ENCODE results near the gene MYO5A. TPM values are rescaled to one million over a fixed set of nuclear protein-coding genes. Genes with fewer than 3 reads are reported as not detected.
A peak's percentile ranks its signal among the peaks of the same experiment; 100 is the strongest.

Gene MYO5A
- total and polyA plus RNA-seq, 5 donors from 2014 or later, result 6.1 to 63.3 (median 13.2) TPM

DNA sequence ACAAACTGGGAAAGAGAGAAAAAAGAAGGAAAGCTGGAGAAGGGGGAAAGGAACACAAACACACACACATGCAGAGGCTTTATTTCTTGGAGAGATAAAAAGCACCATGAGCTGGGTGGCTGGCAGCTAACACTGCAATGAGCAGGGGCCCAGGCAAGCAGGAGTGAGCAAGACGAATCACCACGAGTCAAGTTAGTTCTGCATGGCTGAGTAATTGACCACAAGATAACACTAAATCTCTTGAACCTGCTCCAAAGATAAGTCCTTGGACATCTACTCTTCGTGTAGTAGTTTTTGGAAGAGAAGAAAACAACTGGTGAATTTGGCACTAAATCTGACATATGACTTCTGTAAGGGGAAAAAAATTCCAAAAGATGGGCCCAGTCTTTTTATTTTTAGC, 100.9 kb downstream of the MYO5A start:
- Mint-ChIP-seq H3K36me3 (peaks cover 28% of the 10 kb centered on the region), H3K9me3 (no peaks in the 10 kb centered on the region), H3K4me3 (no peak overlapping the region), H3K27ac (no peak overlapping the region), H3K27me3 (no peaks in the 10 kb centered on the region), H3K4me1 (peaks cover 5 to 19% (median 7%) of the 10 kb centered on the region in 4 donors)
- Histone ChIP-seq H3K27me3 (ENCODE audit: control insufficient read depth, insufficient read depth, low read length) (no peaks in the 10 kb centered on the region), H3K9me3 (ENCODE audit: control insufficient read depth in 2 of 2, low read length in 2 of 2) (no peaks in the 10 kb centered on the region), H3K4me3 (ENCODE audit: low read depth, low read length) (no peak overlapping the region), H3K4me1 (ENCODE audit: control insufficient read depth, insufficient read depth, low read length, poor library complexity, severe bottlenecking) (no peaks in the 10 kb centered on the region), H3K27ac (ENCODE audit: insufficient read depth, low read length, poor library complexity, severe bottlenecking) (no peak overlapping the region), H3K36me3 (ENCODE audit: control insufficient read depth, insufficient read depth, low read length) (peaks cover 32% of the 10 kb centered on the region)
- no peak for DNase-seq
- no peak for ATAC-seq (ENCODE audit: low read depth in 2 of 2)

DNA sequence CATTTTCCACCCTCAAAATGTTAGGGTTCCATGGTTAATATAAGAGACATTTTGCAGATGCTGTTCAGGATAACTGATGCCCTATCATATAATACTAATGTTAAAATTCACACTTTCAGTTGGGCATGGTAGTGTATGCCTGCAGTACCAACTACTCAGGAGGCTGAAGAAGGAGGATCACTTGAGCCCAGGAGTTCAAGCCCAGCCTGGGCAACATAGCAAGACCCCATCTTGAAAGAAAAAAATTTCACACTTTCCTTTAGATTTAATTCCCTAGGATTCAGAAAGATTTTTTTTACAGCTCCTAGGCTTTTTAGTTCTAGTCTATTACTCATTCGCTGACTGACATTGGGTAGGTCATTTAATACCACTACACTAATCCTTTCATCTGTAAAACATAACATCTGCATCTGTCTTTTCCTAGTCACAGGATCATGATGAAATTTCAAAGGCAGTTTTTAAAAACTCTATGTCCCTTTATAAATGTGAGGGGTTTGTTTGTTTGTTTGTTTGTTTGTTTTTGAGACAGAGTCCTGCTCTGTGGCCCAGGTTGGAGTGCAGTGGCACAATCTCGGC, 103.7 kb downstream of the MYO5A start:
- peaks cover 31% of the 10 kb centered on the region for H3K36me3 Mint-ChIP-seq
- Histone ChIP-seq H3K27ac (ENCODE audit: insufficient read depth, low read length, poor library complexity, severe bottlenecking) (no peak overlapping the region), H3K9me3 (ENCODE audit: control insufficient read depth in 2 of 2, low read length in 2 of 2) (no peaks in the 10 kb centered on the region), H3K36me3 (ENCODE audit: control insufficient read depth, insufficient read depth, low read length) (peaks cover 33% of the 10 kb centered on the region), H3K4me1 (ENCODE audit: control insufficient read depth, insufficient read depth, low read length, poor library complexity, severe bottlenecking) (no peaks in the 10 kb centered on the region), H3K27me3 (ENCODE audit: control insufficient read depth, insufficient read depth, low read length) (no peaks in the 10 kb centered on the region), H3K4me3 (ENCODE audit: low read depth, low read length) (no peak overlapping the region)
- H3K27me3 Mint-ChIP-seq, result no peaks in the 10 kb centered on the region
- no peaks in the 10 kb centered on the region for H3K9me3 Mint-ChIP-seq
- ATAC-seq (ENCODE audit: low read depth in 2 of 2) (no peak), DNase-seq (no peak)
- H3K4me3 Mint-ChIP-seq, result no peak overlapping the region
- peaks cover 0 to 17% (median 4%) of the 10 kb centered on the region in 4 donors for H3K4me1 Mint-ChIP-seq
- H3K27ac Mint-ChIP-seq, result no peak overlapping the region

DNA sequence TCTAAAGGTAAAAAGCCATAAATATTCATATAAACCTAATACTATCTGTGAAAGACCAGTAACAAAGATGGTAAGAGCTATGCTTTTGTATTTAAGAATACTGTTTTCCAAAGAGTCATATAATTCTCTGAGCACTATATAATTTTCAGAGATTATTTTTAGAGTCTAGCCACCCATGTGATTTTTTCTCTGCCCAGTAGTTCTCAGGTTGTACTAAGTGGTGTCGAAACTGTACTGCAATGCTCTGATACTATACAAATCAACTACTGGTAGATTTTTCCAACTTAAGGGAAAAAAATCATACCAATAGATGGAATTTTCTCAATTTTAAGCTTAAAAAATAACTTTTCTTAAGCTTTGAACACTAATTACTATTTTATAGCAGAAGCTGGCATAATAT, 104.8 kb downstream of the MYO5A start:
- no peak overlapping the region for H3K4me3 Mint-ChIP-seq
- H3K9me3 Mint-ChIP-seq, result no peaks in the 10 kb centered on the region
- H3K27me3 Mint-ChIP-seq, result no peaks in the 10 kb centered on the region
- DNase-seq (no peak), ATAC-seq (ENCODE audit: low read depth in 2 of 2) (no peak)
- Histone ChIP-seq H3K36me3 (ENCODE audit: control insufficient read depth, insufficient read depth, low read length) (peaks cover 29% of the 10 kb centered on the region), H3K27ac (ENCODE audit: insufficient read depth, low read length, poor library complexity, severe bottlenecking) (no peak overlapping the region), H3K4me3 (ENCODE audit: low read depth, low read length) (no peak overlapping the region), H3K4me1 (ENCODE audit: control insufficient read depth, insufficient read depth, low read length, poor library complexity, severe bottlenecking) (no peaks in the 10 kb centered on the region), H3K27me3 (ENCODE audit: control insufficient read depth, insufficient read depth, low read length) (no peaks in the 10 kb centered on the region), H3K9me3 (ENCODE audit: control insufficient read depth in 2 of 2, low read length in 2 of 2) (no peaks in the 10 kb centered on the region)
- no peak overlapping the region for H3K27ac Mint-ChIP-seq
- peaks cover 29% of the 10 kb centered on the region for H3K36me3 Mint-ChIP-seq
- H3K4me1 Mint-ChIP-seq, result peaks cover 0 to 15% (median 5%) of the 10 kb centered on the region in 4 donors

DNA sequence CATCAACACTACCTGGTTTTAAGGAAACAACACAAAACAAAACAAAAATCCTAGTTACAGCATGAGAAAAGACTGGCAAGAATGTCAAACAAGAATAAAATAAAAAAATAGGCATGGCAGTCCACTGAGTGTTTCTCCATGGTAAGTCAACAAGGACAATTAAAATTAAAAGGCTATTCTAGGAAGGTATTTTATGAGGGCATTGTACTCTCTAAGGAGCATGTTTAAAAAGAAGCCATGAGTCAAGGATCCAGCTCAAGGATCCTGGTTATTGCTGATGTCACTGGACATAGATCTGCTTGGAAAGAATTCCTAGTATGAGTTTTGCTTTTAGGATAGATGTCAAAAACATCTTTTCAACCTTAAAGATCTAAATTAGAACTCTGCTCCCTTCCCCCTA, 106.7 kb downstream of the MYO5A start:
- no peak overlapping the region for H3K27ac Mint-ChIP-seq
- no peak overlapping the region for H3K4me3 ChIP-seq (ENCODE audit: low read depth, low read length)
- H3K4me1 Mint-ChIP-seq, result peaks cover 0 to 11% (median 6%) of the 10 kb centered on the region in 4 donors
- peaks cover 19% of the 10 kb centered on the region for H3K36me3 Mint-ChIP-seq
- H3K9me3 ChIP-seq (ENCODE audit: control insufficient read depth in 2 of 2, low read length in 2 of 2), result no peaks in the 10 kb centered on the region
- H3K4me1 ChIP-seq (ENCODE audit: control insufficient read depth, insufficient read depth, low read length, poor library complexity, severe bottlenecking), result no peaks in the 10 kb centered on the region
- no peak for DNase-seq
- H3K36me3 ChIP-seq (ENCODE audit: control insufficient read depth, insufficient read depth, low read length), result peaks cover 20% of the 10 kb centered on the region
- no peak overlapping the region for H3K4me3 Mint-ChIP-seq
- ATAC-seq (ENCODE audit: low read depth in 2 of 2), result no peak
- no peak overlapping the region for H3K27ac ChIP-seq (ENCODE audit: insufficient read depth, low read length, poor library complexity, severe bottlenecking)
- H3K27me3 ChIP-seq (ENCODE audit: control insufficient read depth, insufficient read depth, low read length), result no peaks in the 10 kb centered on the region
- no peaks in the 10 kb centered on the region for H3K9me3 Mint-ChIP-seq
- H3K27me3 Mint-ChIP-seq, result no peaks in the 10 kb centered on the region

DNA sequence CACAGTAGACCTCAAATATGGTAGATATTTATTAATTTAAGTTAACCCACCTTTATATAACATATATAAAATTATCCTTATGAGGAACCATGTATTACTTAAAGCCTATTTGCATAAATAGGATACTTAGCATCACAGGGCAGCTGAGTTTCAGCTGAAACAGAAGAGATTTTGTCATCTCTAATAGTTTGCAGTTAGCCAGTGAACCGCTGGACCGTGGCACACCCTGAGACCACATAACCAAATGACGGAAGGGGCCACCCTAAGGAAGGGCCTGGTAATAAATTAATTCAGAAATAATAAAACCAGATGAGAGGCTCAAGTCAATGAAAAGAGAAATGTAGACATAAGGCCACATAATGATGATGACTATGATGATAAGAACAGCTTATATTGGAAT, 107.7 kb downstream of the MYO5A start:
- no peak for ATAC-seq (ENCODE audit: low read depth in 2 of 2)

DNA sequence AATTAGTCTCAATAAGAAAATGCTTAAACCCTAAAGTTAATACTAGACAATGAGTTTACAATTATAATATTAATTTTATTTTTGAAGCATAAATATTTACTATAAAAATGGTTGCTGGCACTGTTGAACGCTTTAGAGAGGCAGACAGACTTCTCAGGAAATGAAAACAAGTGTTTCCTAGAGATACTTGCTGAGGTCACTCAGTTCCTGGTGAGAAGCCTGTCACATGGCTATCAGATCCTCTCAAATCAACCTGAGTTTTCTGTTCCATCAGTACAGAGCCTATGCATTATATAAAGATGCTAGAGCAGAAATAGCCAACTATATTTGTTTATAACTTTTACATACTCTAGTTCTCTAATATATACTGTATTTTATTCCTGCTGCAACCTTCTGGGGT, 109.2 kb downstream of the MYO5A start:
- H3K9me3 Mint-ChIP-seq, result no peaks in the 10 kb centered on the region
- no peak overlapping the region for H3K27ac Mint-ChIP-seq
- H3K4me1 ChIP-seq (ENCODE audit: control insufficient read depth, insufficient read depth, low read length, poor library complexity, severe bottlenecking), result no peaks in the 10 kb centered on the region
- no peaks in the 10 kb centered on the region for H3K9me3 ChIP-seq (ENCODE audit: control insufficient read depth in 2 of 2, low read length in 2 of 2)
- H3K4me3 ChIP-seq (ENCODE audit: low read depth, low read length), result no peak overlapping the region
- DNase-seq (peak in 1 of 3 donors; percentile 16), ATAC-seq (ENCODE audit: low read depth in 2 of 2) (no peak)
- peaks cover 21% of the 10 kb centered on the region for H3K36me3 Mint-ChIP-seq
- H3K4me3 Mint-ChIP-seq, result no peak overlapping the region
- peaks cover 28% of the 10 kb centered on the region for H3K36me3 ChIP-seq (ENCODE audit: control insufficient read depth, insufficient read depth, low read length)
- H3K27me3 Mint-ChIP-seq, result no peaks in the 10 kb centered on the region
- H3K4me1 Mint-ChIP-seq, result peaks cover 0 to 11% (median 6%) of the 10 kb centered on the region in 4 donors
- no peaks in the 10 kb centered on the region for H3K27me3 ChIP-seq (ENCODE audit: control insufficient read depth, insufficient read depth, low read length)
- H3K27ac ChIP-seq (ENCODE audit: insufficient read depth, low read length, poor library complexity, severe bottlenecking), result no peak overlapping the region

More for the DNA sequence above, 107.7 kb downstream of the MYO5A start:
- Mint-ChIP-seq H3K27ac (no peak overlapping the region), H3K27me3 (no peaks in the 10 kb centered on the region), H3K9me3 (no peaks in the 10 kb centered on the region), H3K4me3 (no peak overlapping the region), H3K36me3 (peaks cover 17% of the 10 kb centered on the region), H3K4me1 (peaks cover 0 to 11% (median 6%) of the 10 kb centered on the region in 4 donors)
- Histone ChIP-seq H3K9me3 (ENCODE audit: control insufficient read depth in 2 of 2, low read length in 2 of 2) (no peaks in the 10 kb centered on the region), H3K27ac (ENCODE audit: insufficient read depth, low read length, poor library complexity, severe bottlenecking) (no peak overlapping the region), H3K4me3 (ENCODE audit: low read depth, low read length) (no peak overlapping the region), H3K36me3 (ENCODE audit: control insufficient read depth, insufficient read depth, low read length) (peaks cover 27% of the 10 kb centered on the region), H3K4me1 (ENCODE audit: control insufficient read depth, insufficient read depth, low read length, poor library complexity, severe bottlenecking) (no peaks in the 10 kb centered on the region), H3K27me3 (ENCODE audit: control insufficient read depth, insufficient read depth, low read length) (no peaks in the 10 kb centered on the region)
- DNase-seq, result no peak

DNA sequence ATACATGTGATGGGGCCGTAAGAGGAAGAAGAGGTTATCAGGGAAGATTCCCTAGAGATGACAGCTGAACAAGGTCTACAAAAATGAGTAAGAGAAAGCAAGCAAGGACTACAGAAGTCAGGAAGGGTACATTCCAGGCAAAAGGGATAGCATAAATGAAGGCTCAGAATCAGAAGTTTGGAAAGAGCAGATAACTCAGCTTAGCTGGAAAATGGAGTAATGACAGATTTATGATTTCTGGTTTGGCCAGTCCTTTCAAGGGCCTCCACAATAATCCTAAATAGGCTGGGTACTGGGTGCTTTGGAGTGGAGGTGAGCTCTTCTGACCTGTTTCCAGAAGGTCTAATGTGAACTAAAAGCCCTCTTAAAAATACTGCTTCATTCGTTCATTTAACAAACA, 110.7 kb downstream of the MYO5A start:
- Mint-ChIP-seq H3K9me3 (no peaks in the 10 kb centered on the region), H3K36me3 (peaks cover 21% of the 10 kb centered on the region), H3K27me3 (no peaks in the 10 kb centered on the region), H3K27ac (no peak overlapping the region), H3K4me1 (peaks cover 0 to 11% (median 6%) of the 10 kb centered on the region in 4 donors), H3K4me3 (no peak overlapping the region)
- Histone ChIP-seq H3K4me3 (ENCODE audit: low read depth, low read length) (no peak overlapping the region), H3K36me3 (ENCODE audit: control insufficient read depth, insufficient read depth, low read length) (peaks cover 38% of the 10 kb centered on the region), H3K4me1 (ENCODE audit: control insufficient read depth, insufficient read depth, low read length, poor library complexity, severe bottlenecking) (no peaks in the 10 kb centered on the region), H3K27me3 (ENCODE audit: control insufficient read depth, insufficient read depth, low read length) (no peaks in the 10 kb centered on the region), H3K27ac (ENCODE audit: insufficient read depth, low read length, poor library complexity, severe bottlenecking) (no peak overlapping the region), H3K9me3 (ENCODE audit: control insufficient read depth in 2 of 2, low read length in 2 of 2) (no peaks in the 10 kb centered on the region)
- no peak for ATAC-seq (ENCODE audit: low read depth in 2 of 2)
- no peak for DNase-seq

DNA sequence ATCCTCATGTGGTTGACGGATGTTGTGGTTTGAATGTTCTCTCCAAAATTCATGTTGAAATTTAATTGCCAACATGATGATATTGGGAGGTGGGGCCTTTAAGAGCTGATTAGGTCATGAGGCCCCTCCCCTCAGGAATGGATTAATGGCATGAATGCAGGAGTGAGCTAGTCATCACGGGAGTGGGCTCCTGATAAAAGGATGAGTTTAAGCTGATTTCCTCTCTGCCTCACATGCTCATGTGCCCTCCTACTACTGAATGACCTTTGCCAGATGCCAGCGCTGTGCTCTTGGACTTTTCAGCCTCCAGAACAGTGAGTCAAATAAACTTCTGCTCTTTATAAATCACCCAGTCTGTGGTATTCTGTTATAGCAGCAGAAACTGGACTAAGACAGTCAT, 111.2 kb downstream of the MYO5A start:
- H3K4me1 ChIP-seq (ENCODE audit: control insufficient read depth, insufficient read depth, low read length, poor library complexity, severe bottlenecking), result no peaks in the 10 kb centered on the region
- H3K9me3 ChIP-seq (ENCODE audit: control insufficient read depth in 2 of 2, low read length in 2 of 2), result no peaks in the 10 kb centered on the region
- H3K9me3 Mint-ChIP-seq, result no peaks in the 10 kb centered on the region
- no peaks in the 10 kb centered on the region for H3K27me3 Mint-ChIP-seq
- H3K27ac Mint-ChIP-seq, result no peak overlapping the region
- H3K4me3 Mint-ChIP-seq, result no peak overlapping the region
- H3K27me3 ChIP-seq (ENCODE audit: control insufficient read depth, insufficient read depth, low read length), result no peaks in the 10 kb centered on the region
- H3K4me1 Mint-ChIP-seq, result peaks cover 0 to 11% (median 6%) of the 10 kb centered on the region in 4 donors
- H3K36me3 ChIP-seq (ENCODE audit: control insufficient read depth, insufficient read depth, low read length), result peaks cover 38% of the 10 kb centered on the region
- ATAC-seq (ENCODE audit: low read depth in 2 of 2) (no peak), DNase-seq (no peak)
- peaks cover 20% of the 10 kb centered on the region for H3K36me3 Mint-ChIP-seq
- H3K27ac ChIP-seq (ENCODE audit: insufficient read depth, low read length, poor library complexity, severe bottlenecking), result no peak overlapping the region
- no peak overlapping the region for H3K4me3 ChIP-seq (ENCODE audit: low read depth, low read length)

Data from CD4-positive, CD25-positive, alpha-beta regulatory T cell (primary cell).